Activated naive CD8-positive, alpha-beta T cell (primary cell): ENCODE data around the gene DTNBP1.

Source experiments
- H3K27ac Mint-ChIP-seq: one replicate; pipeline ENCODE4 v1.8.0; 2021; ENCODE audit warnings: mixed read lengths
- H3K27me3 Mint-ChIP-seq: one replicate; pipeline ENCODE4 v1.8.0; 2021; ENCODE audit warnings: mixed read lengths
- H3K36me3 Mint-ChIP-seq: one replicate; pipeline ENCODE4 v1.8.0; 2021; ENCODE audit warnings: mixed read lengths
- H3K4me1 Mint-ChIP-seq: one replicate; pipeline ENCODE4 v1.8.0; 2021; ENCODE audit warnings: low read depth, mixed read lengths
- H3K4me3 Mint-ChIP-seq: one replicate; pipeline ENCODE4 v1.8.0; 2021; ENCODE audit warnings: mild to moderate bottlenecking, mixed read lengths
- H3K9me3 Mint-ChIP-seq: one replicate; pipeline ENCODE4 v1.8.0; 2021; ENCODE audit warnings: low read depth, mixed read lengths

Gene DTNBP1

DNA sequence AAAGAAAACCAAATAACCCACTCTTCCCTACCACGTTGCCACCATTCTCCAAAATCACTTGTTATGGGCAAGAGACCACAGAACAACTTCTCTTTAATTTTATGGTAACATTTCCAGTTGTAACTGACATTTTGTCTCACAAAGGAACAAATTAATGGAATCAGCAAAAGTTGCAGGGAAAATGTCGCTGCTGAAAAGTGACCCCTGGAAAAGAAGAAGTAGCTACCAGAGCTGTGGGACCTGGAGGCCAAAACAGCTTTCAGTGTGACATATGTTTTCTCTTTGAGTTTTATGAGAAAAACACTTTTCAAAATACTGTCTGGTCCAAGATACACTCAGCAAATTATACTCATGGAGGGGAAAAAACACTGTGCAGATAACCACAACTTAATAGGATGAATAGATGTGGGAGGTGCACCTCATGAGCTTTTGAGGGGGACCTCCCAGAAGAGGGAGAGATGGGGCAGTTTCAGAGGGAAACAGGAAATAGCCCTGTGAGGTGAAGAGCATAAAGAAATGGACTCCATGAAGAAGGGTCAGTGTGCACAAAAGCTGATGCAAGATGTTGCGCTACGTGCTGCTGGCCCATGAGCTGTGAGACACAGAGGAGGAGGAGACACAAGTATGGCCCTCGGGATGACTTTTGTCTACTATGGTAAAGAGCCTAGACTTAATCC lies 87.3 kb downstream of the DTNBP1 start:
- Mint-ChIP-seq H3K4me1 (peaks cover 10% of the 10 kb centered on the region), H3K9me3 (peaks cover 4% of the 10 kb centered on the region), H3K27ac (no peak overlapping the region), H3K4me3 (no peak overlapping the region), H3K27me3 (no peaks in the 10 kb centered on the region), H3K36me3 (peaks cover 27% of the 10 kb centered on the region)

DNA sequence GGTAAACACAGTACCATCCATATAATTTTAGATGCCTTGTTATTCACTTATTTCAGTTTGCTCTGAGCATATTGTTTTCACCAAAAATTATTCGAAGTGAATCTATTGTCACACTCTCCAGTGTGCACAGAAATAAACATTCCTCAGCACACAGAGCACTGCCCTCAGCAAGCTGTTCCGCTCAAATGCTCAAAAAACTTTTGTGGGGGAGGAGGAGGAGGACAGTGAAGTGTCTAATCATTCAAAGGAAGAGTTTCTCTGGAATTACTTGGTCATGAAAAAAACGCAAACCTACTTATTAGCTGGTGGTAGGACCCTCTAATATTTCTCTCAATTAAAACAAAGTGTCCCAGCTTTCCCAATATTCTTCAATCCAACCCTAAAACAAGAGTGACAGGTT lies 88.3 kb downstream of the DTNBP1 start:
- no peaks in the 10 kb centered on the region for H3K27me3 Mint-ChIP-seq
- peaks cover 25% of the 10 kb centered on the region for H3K36me3 Mint-ChIP-seq
- no peak overlapping the region for H3K27ac Mint-ChIP-seq
- H3K4me1 Mint-ChIP-seq = peaks cover 10% of the 10 kb centered on the region
- no peak overlapping the region for H3K4me3 Mint-ChIP-seq
- H3K9me3 Mint-ChIP-seq = peaks cover 4% of the 10 kb centered on the region

DNA sequence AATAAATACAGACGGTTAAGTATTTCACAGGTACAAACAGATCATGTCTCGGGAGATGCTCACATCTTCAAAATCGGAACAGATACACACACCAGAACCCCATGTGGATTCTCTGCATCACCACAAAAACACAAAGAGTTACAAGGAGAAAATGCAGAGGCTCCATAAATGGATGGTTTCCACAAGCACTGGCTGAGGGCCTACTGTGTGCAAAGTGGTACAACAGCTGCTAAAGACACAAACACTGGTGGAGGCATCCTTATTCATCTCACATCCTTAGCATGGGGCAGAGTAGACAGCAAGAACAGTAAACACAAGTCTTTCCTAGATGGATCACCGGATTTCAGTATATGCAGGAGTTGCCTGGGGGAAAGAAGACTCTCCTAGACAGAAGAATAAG lies 88.8 kb downstream of the DTNBP1 start:
- no peak overlapping the region for H3K27ac Mint-ChIP-seq
- H3K4me3 Mint-ChIP-seq = no peak overlapping the region
- peaks cover 10% of the 10 kb centered on the region for H3K4me1 Mint-ChIP-seq

DNA sequence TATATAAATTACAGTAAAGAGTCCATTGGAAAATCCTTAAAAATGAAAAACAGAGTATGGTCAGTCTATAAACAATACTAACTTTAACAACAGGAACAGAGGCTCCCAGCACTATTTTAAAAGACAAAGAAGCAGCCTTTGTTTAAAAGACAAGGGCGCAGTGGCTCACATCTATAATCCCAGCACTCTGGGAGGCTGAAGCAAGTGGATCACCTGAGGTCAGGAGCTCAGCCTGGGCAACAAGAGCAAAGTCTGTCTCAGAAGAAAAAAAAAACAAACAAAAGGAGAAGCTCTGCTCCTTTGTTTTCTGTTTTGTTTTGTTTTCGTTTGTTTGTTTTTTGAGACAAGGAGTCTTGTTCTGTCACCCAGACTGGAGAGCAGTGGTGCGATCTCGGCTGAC lies 89.4 kb downstream of the DTNBP1 start:
- peaks cover 22% of the 10 kb centered on the region for H3K36me3 Mint-ChIP-seq
- no peaks in the 10 kb centered on the region for H3K27me3 Mint-ChIP-seq
- peaks cover 10% of the 10 kb centered on the region for H3K4me1 Mint-ChIP-seq
- no peak overlapping the region for H3K27ac Mint-ChIP-seq
- no peak overlapping the region for H3K4me3 Mint-ChIP-seq
- H3K9me3 Mint-ChIP-seq = no peaks in the 10 kb centered on the region

More for the DNA sequence above, 88.8 kb downstream of the DTNBP1 start:
- Mint-ChIP-seq H3K9me3 (peaks cover 1% of the 10 kb centered on the region), H3K36me3 (peaks cover 22% of the 10 kb centered on the region), H3K27me3 (no peaks in the 10 kb centered on the region)

DNA sequence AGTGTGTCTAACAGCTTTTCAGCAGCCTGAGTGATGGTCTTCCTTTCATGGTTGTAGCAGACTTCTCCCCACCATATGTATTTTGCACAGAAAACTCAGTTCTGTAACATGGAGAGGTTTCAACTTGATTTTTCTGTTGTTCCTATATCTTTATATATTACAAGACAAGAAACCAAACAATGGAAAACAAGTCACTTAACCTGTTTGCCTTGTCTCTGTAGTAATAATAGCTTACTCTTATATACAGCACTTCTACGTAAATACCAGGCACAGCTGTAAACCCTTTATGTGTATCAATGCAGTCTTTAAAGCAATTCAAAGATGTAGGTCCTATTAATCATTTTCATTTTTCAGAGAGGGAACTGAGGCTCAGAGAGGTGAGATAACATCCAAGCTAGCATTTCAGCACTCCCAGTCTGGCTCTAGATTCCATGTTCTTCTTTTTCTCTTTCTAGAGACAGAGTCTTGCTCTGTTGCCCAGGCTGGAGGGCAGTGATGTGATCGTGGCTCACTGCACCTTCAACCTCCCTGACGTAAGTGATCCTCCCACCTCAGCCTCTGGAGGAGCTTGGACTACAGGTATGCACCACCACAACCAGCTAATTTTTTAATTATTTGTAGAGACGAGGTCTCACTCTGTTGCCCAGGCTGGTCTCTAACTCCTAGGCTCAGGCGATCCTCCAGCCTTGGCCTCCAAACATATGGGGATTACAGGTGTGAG lies 90.4 kb downstream of the DTNBP1 start:
- H3K36me3 Mint-ChIP-seq = peaks cover 26% of the 10 kb centered on the region
- H3K27me3 Mint-ChIP-seq = no peaks in the 10 kb centered on the region
- peaks cover 8% of the 10 kb centered on the region for H3K4me1 Mint-ChIP-seq
- no peaks in the 10 kb centered on the region for H3K9me3 Mint-ChIP-seq
- H3K4me3 Mint-ChIP-seq = no peak overlapping the region
- no peak overlapping the region for H3K27ac Mint-ChIP-seq

DNA sequence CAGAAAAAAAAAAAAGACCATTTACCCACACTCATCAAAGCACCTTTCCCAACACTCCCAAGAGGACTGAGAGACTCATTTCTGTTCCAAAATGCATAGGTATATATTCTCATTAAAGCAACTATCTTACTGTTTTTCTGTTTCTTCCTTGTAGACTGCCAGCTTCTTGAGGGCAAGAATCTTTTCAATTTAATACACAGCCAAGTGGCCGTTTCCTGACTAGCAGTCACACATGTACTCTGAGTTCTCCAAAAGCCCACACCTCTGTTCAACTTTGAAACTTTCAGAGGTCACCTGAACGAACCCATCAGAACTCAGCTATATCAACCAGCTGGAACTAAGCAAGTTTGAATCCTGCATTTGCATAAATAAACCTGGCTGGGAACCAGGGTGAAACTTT lies 92.7 kb downstream of the DTNBP1 start:
- Mint-ChIP-seq H3K9me3 (no peaks in the 10 kb centered on the region), H3K27me3 (no peaks in the 10 kb centered on the region), H3K36me3 (peaks cover 24% of the 10 kb centered on the region), H3K27ac (no peak overlapping the region), H3K4me3 (no peak overlapping the region), H3K4me1 (peaks cover 10% of the 10 kb centered on the region)

DNA sequence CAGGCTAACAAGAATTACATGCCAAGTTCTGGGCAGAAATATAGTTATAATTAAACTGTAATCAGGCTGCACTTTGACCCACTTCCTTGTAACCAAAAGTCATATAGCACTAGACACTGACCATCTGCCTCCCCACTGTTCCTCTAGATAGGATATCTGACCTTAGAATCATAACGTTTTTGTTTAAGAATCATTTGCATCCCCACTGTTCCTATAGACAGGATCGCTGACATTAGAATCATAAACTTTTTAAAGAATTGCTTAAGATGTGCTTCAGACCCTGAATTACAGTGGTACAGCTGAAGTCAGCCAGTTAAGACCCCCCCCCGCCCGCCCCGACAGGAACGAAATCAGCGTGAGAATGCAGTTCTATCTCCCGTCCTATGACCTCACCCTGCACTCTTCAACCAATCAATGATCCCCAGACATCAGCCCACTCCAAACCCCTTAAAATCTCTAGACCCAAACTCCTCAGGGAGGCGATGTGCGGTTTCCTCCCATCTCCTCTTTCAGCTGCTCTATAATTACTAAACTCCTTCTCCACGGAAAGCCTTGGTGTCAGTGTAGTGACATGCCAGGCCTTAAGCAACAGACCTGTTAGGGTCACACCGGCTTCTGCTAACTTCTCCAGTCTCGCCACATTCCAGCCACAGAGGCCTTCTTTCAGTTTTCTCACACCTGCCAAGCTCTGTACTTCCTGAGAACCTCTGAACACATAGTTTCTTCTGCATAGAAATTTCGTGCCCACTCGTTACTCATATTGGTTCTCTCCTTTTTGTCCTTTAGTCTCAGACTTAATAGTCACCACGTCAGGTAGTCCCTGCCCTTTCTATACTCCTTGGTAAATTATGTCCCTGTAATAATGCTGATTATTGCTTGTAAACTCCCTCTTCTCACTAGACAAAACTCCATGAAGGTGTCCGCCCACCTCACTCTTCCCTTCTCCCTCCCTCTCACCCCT lies 93.5 kb downstream of the DTNBP1 start:
- Mint-ChIP-seq H3K27me3 (no peaks in the 10 kb centered on the region), H3K27ac (no peak overlapping the region), H3K36me3 (peaks cover 22% of the 10 kb centered on the region), H3K9me3 (no peaks in the 10 kb centered on the region), H3K4me3 (no peak overlapping the region), H3K4me1 (peaks cover 7% of the 10 kb centered on the region)

DNA sequence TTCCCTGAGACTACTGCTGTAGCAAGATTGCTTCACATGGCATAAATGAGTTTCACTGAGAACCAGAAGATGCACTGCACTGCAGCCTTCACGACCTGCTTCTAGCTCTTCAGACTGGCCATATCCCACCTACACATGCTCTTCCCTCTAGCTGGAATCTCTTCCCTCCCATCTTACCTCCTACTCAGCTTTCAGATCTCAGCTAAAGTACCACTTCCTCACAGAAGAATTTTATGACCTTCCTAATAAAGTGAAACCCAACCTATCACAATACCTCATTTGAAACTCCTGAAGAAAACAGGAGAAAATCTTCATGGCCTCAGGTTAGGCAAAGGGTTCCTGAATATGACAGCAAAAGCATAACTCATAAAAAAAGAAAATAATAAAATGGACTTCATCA lies 99.9 kb downstream of the DTNBP1 start:
- no peaks in the 10 kb centered on the region for H3K27me3 Mint-ChIP-seq
- H3K4me1 Mint-ChIP-seq = peaks cover 8% of the 10 kb centered on the region
- no peaks in the 10 kb centered on the region for H3K9me3 Mint-ChIP-seq
- peaks cover 14% of the 10 kb centered on the region for H3K36me3 Mint-ChIP-seq
- no peak overlapping the region for H3K4me3 Mint-ChIP-seq
- no peak overlapping the region for H3K27ac Mint-ChIP-seq

DNA sequence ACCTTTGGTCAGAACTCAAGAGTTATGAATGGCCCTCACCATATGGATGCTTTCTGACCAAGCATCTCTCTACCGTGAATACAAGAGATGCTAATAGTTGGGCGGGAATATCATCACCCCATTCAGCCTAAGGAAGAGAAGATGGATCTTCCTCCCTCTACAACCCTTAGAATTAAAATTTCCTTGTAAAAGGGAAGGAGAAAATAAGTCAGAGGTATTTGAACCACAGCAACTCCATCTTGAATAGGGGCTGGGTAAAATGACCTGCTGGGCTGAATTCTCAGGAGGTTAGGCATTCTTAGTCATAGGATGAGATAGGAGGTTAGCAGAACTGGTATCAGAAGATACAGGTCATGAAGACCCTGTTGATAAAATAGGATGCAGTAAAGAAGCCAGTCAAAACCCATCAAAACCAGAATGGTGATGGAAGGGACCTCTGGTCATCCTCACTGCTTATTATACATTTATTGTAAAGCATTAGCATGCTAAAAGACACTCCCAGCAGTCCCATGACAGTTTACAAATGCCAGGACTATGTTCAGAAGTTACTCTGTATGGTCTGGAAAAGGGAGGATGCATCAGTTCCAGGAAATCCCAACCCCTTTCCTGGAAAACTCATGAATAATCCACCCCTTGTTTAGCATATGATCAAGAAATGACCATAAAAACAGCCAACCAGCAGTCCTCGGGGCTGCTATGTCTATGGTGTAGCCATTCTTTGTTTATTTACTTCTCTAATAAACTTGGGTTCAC lies 101.2 kb downstream of the DTNBP1 start:
- H3K36me3 Mint-ChIP-seq = peaks cover 19% of the 10 kb centered on the region
- H3K4me3 Mint-ChIP-seq = no peak overlapping the region
- H3K4me1 Mint-ChIP-seq = peaks cover 10% of the 10 kb centered on the region
- H3K27ac Mint-ChIP-seq = no peak overlapping the region
- no peaks in the 10 kb centered on the region for H3K27me3 Mint-ChIP-seq
- no peaks in the 10 kb centered on the region for H3K9me3 Mint-ChIP-seq

DNA sequence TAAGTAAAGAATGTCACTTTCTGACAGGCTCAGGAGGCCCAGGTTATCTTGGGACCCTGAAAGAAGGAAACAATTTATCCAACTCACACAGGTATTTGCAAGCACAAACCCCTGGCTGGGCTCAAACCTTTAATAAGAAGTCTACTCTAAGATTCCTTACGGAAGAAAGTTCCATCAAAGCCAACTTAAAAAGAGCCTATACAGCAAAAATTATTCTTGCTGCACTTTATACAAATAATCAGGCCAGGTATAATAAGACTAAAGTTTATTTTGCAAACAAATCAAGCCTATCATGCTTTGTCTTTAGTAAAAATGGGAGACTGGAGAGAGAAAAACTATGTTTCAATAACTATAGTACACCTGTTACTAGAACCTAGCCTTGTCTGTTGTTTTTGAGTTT lies 102.1 kb downstream of the DTNBP1 start:
- H3K36me3 Mint-ChIP-seq = peaks cover 19% of the 10 kb centered on the region
- no peaks in the 10 kb centered on the region for H3K27me3 Mint-ChIP-seq
- H3K4me1 Mint-ChIP-seq = peaks cover 8% of the 10 kb centered on the region
- H3K4me3 Mint-ChIP-seq = no peak overlapping the region
- no peaks in the 10 kb centered on the region for H3K9me3 Mint-ChIP-seq
- H3K27ac Mint-ChIP-seq = no peak overlapping the region

DNA sequence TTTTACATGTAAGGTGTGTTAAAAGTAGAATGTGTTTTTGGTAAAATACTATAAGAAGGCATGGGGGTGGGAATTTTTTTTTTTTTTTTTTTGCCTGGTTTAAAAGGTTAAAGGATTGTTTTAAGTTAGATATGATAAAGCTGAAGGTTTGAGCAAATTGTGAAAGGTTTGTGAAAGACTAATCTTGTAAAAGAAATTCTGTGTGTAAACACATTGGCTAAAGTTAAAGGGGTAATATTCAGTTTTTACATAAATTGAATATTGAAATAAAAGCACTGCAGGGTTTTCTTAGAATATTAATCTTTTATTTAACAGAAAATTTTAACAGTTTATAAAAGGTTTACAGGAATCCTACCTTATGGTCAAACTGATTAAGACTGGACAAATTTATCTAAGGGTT lies 105.7 kb downstream of the DTNBP1 start:
- Mint-ChIP-seq H3K36me3 (peaks cover 11% of the 10 kb centered on the region), H3K4me3 (no peak overlapping the region), H3K27ac (no peak overlapping the region), H3K9me3 (no peaks in the 10 kb centered on the region), H3K4me1 (peaks cover 15% of the 10 kb centered on the region), H3K27me3 (no peaks in the 10 kb centered on the region)

DNA sequence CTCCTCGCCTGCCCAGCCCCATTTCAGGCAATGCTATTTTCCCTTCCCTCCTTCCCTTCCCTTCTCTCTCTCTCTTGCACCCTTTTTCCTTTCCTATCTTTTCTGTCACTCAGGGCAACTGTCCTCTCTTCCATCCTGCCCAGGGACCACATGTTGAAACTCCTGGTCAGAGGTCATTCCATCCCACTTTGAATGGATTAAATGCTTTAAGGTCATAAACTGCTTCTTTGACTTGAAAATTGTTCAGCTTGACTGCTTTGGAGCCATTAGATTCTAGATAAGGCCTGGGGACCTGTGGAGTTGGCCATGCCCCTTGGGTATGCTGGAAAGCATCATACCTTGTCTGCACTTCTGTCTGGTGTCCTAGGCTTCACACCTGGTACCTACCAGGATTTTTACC lies 106.1 kb downstream of the DTNBP1 start:
- H3K36me3 Mint-ChIP-seq = peaks cover 11% of the 10 kb centered on the region
- H3K27me3 Mint-ChIP-seq = no peaks in the 10 kb centered on the region
- no peak overlapping the region for H3K27ac Mint-ChIP-seq
- no peaks in the 10 kb centered on the region for H3K9me3 Mint-ChIP-seq
- H3K4me1 Mint-ChIP-seq = peaks cover 15% of the 10 kb centered on the region
- no peak overlapping the region for H3K4me3 Mint-ChIP-seq

DNA sequence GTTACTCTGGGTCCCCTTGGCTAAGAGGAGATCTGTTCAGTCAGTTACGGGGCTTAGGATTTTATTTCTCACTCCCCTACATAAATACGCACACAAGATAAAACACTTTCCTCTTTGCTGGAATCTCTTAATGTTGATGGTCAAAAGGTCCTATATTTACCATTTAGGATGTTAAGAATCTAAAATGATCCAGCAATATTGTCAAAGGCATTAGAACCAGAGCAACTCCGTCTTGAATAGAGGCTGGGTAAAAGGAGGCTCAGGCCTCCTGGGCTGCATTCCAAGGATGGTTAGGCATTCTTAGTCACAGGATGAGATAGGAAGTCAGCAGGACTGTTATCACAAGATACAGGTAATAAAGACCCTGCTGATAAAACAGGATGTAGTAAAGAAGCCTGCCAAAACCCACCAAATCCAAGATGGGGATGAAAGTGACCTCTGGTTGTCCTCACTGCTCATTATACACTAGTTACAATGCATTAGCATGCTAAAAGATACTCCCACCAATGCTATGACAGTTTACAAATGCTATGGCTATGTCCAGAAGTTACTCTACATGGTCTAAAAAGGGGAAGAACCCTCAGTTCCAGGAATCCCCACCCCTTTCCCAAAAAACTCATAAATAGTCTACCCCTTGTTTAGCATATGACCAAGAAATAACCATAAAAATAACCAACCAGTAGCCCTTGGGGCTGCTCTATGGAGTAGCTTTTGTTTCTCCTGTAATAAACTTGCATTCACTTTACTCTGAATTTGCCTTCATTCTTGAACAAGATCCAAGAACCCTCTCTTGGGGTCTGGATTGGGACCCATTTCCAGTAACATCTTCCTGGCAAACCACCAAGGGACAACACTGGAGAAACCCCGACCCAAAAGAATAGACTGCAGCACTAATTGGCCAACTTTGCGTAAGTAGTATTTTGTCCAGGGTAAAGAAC lies 107.5 kb downstream of the DTNBP1 start:
- H3K4me3 Mint-ChIP-seq = no peak overlapping the region
- H3K9me3 Mint-ChIP-seq = no peaks in the 10 kb centered on the region
- H3K36me3 Mint-ChIP-seq = peaks cover 9% of the 10 kb centered on the region
- H3K27me3 Mint-ChIP-seq = no peaks in the 10 kb centered on the region
- H3K27ac Mint-ChIP-seq = no peak overlapping the region
- peaks cover 24% of the 10 kb centered on the region for H3K4me1 Mint-ChIP-seq

DNA sequence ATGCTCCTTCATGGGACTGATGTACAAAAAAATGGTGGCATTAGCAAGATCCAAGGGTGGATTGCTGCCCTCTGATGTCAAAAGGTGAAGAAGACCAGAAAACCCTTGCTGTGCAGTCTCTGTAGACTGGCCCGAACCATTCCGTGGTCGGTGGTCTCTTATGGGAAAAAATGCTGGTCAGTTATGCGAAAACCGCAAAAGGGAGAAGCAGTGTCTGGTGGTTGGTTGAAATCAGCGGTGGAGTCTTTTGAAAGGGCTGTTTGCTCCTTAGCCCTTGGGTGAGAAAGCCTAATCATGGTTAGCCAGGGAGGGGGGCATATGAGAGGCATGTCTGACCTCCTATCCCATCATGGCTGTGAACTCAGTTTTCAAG lies 108.1 kb downstream of the DTNBP1 start:
- Mint-ChIP-seq H3K4me1 (peaks cover 24% of the 10 kb centered on the region), H3K9me3 (no peaks in the 10 kb centered on the region), H3K27me3 (no peaks in the 10 kb centered on the region), H3K36me3 (peaks cover 9% of the 10 kb centered on the region), H3K4me3 (no peak overlapping the region), H3K27ac (no peak overlapping the region)
